ENCODE results near the gene CHCHD6.

DNA sequence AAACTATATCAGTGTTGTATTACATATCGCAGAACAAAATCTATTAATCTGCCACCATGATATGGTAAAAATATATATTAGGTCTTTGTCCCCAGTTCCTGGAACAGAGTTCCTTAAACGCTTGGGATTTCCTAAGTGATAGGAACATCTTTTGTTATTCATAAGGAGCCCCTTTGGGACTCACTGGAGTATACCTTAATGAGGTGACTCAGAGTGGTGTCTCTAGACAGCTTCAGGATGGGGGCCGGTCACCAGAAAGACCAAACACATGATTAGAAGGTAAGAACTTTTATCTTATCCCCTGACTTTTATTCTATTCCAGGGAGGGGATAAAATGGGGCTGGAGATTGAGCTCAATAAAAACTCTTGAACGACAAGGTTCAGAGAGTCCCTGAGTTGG, 12.3 kb upstream of the CHCHD6 start:
- TF ChIP-seq, protein P1, sequence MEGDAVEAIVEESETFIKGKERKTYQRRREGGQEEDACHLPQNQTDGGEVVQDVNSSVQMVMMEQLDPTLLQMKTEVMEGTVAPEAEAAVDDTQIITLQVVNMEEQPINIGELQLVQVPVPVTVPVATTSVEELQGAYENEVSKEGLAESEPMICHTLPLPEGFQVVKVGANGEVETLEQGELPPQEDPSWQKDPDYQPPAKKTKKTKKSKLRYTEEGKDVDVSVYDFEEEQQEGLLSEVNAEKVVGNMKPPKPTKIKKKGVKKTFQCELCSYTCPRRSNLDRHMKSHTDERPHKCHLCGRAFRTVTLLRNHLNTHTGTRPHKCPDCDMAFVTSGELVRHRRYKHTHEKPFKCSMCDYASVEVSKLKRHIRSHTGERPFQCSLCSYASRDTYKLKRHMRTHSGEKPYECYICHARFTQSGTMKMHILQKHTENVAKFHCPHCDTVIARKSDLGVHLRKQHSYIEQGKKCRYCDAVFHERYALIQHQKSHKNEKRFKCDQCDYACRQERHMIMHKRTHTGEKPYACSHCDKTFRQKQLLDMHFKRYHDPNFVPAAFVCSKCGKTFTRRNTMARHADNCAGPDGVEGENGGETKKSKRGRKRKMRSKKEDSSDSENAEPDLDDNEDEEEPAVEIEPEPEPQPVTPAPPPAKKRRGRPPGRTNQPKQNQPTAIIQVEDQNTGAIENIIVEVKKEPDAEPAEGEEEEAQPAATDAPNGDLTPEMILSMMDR (conservative IDR thresholded peaks at IDR 0.05 in 1 of 2, IDR thresholded peaks at IDR 0.05 in 1 of 2; ENCODE audit: extremely low read depth in 1 of 2, insufficient read depth in 1 of 2, low read depth in 1 of 2, low read length in 2 of 2) = no peak
- TF ChIP-seq EZH2 (IDR thresholded peaks at IDR 0.05; ENCODE audit: borderline replicate concordance, low read length) = no peak

All from mammary epithelial cell (primary cell).